Fibroblast of lung (primary cell): Measurements from ENCODE around the gene CGGBP1.

Experiments
- CTCF ChIP-seq, 2 donors: IDR thresholded peaks in 1 of 2; conservative IDR thresholded peaks in 1 of 2; 1 replicate in 1 of 2; 2 replicates in 1 of 2; pipeline ENCODE4 v1.5.1; 2011 to 2012; ENCODE audit warnings: low read length in 2 of 2, control low read depth in 1 of 2, inconsistent platforms in 1 of 2, low read depth in 1 of 2, mild to moderate bottlenecking in 1 of 2
- EZH2 ChIP-seq: IDR thresholded peaks from 2 replicates; pipeline ENCODE4 v1.5.1; 2012; ENCODE audit warnings: low read length, control low read depth, mild to moderate bottlenecking; ENCODE audit errors: missing control alignments

GRCh38 chr3:88076712-88077111 lies 17.9 kb upstream of the CGGBP1 start:
- TF ChIP-seq CTCF (conservative IDR thresholded peaks at IDR 0.05 in 1 of 2, IDR thresholded peaks at IDR 0.05 in 1 of 2; ENCODE audit: low read depth in 1 of 2, low read length in 2 of 2): no peak
- TF ChIP-seq EZH2: no peak
